Esophagus squamous epithelium (tissue), 4 donors: Measurements from ENCODE around the gene PTPRT.

ENCODE experiments used
- CTCF ChIP-seq, 6 experiments: fragments of 450-650 bp in 4 of 6; fragments of 200-600 bp in 2 of 6; sonication (generic) in 2 of 6; IDR thresholded peaks; one replicate each; pipeline ENCODE4 v1.5.1; 2016 to 2019; ENCODE audit warnings: antibody characterized with exemption in 6 of 6, mild to moderate bottlenecking in 4 of 6, moderate library complexity in 4 of 6
- POLR2A ChIP-seq, 4 donors: fragments of 450-650 bp; IDR thresholded peaks; one replicate each; pipeline ENCODE4 v1.6.1; 2017; ENCODE audit warnings: antibody characterized with exemption in 4 of 4, mild to moderate bottlenecking in 4 of 4, moderate library complexity in 3 of 4

GRCh38 chr20:42260184-42260583, 929.5 kb downstream of the PTPRT start:
- TF ChIP-seq POLR2A (IDR thresholded peaks at IDR 0.05) (no peak), CTCF (IDR thresholded peaks at IDR 0.05) (no peak)
